Embryonic facial prominence (tissue), 1 donor: ENCODE measurements around the gene RBM44.
"Not testable (repeated sequence)": the region's sequence is repeated elsewhere in the genome, so short reads cannot be mapped to it uniquely, and the experiment has no call there.

ENCODE experiments used
- DNase-seq: peaks from one replicate; pipeline ENCODE4 v3.0.0-alpha.2; 2016; ENCODE audit errors: extremely low spot score

Gene RBM44, protein sequence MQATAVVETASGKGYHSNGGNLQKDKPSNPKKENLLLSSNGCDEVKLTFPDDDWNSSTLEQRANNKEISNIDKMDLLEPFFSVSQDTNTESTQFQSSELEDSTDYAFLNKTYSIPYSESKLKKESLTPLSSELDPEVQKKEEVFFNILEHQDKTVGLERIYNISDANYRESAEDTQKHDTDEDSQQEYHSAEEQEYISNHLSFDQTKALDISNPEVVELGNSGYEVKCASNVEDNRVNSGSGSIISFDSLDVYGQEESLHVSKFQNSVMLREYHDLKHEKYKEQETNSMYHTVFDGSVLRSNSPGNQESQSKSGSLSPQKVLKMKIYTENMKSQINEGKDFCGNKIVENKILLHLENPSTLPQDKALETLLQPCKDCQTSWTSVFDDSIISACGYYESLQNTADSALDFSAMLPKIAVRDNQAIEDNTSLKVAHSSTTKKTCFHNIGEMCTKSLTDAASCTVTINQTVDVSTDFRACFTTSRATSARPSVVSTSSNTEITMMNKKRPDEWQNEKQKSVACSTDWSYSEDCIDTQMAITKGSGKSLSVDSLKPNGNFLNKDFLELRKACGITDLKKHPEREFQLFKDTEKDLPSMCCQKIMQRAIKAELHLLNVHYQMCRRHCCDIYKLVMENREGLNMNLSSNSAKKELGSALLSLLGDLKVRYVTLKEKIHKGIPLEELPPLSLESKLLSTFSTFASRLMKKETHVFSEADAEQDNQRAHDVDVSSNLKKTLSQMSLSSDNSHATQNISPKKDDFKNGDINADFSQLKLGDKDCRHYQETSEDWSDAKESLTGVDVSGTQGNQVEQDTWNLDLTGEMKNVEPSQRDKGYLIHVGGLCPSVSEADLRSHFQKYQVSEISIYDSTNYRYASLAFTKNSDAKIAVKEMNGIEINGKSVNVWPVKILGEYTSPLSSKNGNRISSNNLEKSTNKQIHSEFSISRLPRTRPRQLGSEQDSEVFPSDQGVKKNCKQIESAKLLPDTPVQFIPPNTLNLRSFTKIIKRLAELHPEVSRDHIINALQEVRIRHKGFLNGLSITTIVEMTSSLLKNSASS

DNA sequence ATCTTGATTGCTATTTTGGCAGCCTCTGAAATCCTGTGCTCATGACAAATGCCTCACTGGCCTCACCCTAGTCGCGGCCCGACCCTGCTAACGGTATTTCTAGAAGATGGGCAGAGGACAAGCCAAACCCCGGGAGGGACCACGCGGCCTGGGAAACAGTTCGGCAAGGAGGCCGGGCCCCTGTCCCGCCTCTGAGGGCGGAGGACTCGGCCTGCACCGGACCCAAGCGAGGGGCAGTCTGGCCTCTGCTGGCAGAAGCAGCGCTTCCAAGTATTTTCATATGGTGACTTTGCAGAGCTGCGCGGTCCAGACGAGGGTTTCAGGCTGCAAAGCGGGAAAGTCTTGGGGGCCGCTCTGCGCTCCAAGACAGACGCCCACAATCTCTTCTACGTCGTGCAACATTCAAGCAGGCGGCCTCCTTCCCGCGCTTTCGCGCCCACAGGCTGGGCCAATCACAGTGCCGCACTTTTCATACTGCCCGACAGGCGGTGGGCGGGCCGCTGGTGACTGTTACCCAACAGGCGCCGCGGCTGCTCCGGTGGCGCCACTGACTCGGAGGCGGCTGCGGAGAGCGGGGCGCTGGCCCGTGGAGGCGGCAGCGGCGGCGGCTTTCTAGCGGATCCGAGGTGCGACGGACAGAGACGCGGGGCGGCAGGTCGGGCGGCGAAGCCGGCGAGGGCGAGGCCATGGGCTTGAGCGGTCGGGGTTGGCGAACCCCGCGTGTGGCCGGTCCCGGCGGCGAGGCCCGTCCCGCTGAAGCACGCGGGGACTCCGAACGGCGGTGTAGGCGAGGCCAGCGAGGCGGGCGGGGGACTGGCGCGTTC lies at the start of gene RBM44:
RBM44 (plus strand) TSS at position 544 of the 824 bp plus-strand sequence. CDS start 14,831 bp downstream, outside the sequence.
- DNase-seq = no peak

DNA sequence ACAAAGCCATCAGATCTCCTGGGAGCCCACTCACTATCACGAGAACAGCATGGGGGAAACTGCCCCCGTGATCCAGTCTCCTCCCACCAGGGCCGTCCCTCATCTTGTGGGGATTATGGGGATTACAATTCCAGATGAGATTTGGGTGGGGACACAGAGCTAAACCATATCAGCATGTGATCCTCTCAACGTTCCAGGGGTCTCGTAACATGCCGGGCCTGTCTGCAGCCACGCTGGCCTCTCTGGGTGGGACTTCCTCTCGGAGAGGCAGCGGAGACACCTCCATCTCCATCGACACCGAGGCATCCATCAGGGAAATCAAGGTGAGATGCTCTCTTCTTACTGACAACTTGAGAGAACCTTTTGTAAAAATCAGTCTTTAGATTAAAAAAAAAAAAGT lies 49.6 kb upstream of the RBM44 start:
- DNase-seq = no peak

DNA sequence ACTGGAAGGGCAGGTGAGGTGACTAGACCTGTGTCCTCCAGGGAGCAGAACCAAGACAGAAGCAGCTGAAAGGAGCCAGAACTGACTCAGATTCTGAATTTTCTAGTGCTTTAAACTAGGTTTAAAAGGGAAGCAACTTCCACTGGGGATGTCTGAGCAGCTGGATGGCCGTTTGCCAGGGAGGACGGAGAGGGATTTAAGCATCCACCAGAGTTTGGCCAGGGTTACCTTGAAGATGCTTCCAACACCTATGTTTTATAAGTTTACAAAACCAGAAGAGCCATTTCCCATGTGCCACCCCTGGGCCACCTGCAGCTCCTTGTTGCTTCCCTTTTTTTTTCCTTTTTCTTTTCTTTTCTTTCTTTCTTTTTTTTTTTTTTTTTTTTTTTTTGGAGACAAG lies 48.6 kb upstream of the RBM44 start:
- DNase-seq = no peak

DNA sequence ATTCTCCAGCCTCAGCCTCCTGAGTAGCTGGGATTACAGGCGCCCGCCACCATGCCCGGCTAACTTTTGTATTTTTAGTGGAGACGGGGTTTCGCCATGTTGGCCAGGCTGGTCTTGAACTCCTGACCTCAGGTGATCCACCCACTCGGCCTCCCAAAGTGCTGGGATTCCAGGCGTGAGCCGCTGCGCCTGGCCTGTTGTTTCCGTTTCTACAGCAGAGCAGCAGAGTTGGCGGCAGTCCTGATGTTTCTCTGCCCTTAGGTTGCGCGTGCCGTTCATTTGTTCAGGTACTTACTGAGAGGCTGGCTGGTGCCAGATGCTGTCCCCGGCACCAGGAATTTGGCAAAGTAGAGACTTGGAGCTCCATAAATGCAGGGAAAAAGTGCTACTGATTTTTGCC lies 48.1 kb upstream of the RBM44 start:
- not testable (repeated sequence) for DNase-seq

DNA sequence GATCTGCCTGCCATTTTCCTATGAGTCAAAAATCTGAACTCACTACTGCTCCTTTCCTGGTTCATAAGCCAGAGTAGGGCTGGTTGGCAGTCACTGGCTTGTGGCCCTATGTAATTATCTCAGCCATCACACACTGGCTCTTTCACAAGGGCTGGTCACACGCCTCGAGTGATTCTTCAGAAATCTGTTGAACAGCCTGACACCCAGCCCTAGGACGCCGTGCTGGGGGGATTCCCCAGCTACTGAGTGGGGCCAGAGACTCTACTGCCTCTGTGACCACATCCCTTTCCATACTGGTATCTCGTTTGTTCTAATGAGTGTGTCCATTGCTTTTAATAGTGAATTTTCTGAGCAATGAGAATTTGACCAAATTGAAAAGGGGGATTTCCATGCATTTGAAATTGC lies 45.8 kb upstream of the RBM44 start:
- no peak for DNase-seq

DNA sequence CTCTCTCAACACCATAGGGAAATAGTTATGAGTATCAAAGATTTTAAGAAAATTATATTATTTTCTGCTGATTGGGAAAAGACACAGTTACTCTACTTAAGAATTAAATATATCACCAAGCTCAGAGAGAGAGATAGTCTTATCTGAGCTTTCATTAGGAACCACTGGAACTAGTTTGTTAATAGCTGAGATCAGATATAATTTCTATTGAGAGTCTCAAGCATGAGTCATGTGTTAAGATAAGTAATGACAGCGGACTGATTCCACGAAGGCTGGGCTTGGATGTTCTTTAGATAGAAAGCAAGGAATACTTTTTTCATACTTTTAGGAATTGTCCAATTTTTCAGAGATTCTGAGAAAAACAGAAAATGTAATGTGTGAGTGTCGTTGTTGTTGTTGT lies 44.4 kb upstream of the RBM44 start:
- no peak for DNase-seq

DNA sequence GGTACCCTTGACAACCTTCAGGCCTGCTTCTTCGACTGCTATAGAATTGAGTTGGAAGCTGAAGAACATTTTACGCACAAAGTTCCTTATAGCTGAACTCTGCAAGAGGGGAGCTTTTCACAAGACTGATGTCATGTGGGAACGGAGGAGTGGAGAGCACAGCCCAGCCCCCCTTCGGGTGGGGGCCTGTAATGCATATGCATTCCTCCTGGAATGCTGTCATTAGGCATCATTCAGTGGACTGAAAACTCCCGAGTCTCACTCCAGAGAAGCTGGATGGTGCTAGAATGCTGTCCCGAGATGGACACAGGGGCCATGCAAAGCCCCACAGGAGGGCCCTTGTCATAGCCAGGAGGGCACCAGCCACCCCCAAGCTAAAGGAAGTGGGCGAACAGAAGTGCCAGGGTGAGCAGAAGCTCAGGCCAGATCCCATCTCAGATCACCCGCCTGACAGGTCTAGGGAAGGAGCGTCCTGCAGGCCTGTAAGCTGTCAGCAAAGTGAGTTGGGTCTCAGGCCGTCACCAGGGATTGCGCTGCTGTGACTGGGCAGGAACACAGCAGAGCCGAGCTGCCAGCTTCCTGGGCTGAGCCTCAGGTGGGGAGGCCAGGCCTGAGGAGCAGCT lies 43.8 kb upstream of the RBM44 start:
- DNase-seq = no peak

DNA sequence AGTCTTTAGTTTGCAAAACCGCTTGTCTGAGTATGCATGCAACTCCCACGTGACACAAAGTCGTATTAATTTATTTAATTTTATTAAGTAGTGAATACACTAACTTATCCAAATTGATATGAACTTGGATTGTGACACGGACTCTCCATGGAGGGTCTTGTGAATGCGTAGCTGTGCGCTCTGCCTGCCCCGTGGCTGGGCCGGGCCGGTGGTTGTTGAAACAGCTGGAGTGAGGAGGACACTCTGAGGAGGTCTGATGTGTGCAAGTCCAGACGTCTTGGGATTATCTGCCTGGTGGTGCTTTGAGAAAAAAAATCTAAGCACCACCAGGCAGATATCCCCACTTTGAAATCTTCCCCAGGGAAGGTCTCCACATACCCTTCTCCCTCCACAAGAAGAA lies 41.0 kb upstream of the RBM44 start:
- no peak for DNase-seq

DNA sequence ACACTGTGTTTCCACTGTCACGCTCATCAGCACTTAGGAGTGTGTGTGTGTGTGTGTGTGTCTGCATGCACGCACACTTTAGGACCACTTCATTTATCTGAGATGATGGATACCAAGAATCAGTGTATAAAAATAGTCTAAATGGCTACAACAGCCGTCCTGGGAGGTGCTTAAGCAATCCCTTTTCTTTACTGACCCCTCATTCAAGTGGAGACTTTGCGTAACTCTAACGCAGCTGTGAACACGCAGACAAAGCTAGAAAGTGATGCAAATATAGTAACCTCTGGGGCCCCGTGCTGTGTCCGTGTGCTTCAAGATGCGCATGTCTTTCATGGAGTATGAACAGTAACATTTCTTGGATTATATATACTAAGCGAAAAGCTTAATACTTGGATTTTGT lies 40.4 kb upstream of the RBM44 start:
- no peak for DNase-seq

DNA sequence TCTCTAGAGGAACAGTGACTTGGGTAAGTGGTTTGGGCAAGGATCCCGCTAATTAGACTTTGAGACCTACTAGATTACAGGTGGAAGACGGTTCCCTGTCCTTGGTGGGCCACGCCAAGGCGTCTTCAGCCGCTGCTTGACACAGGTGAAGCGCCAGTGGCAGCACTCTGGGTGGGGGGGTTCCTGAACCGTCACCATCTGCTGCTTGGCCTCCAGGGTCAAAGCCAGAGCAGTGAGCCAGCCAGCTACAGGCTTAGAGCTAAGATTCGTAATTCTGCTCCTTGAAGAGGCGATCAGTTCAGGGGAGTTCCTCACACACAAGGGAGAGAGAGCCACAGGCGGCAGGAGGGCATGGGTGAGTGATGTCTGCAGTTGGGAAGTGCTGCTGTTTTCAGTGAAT lies 39.4 kb upstream of the RBM44 start:
- no peak for DNase-seq

DNA sequence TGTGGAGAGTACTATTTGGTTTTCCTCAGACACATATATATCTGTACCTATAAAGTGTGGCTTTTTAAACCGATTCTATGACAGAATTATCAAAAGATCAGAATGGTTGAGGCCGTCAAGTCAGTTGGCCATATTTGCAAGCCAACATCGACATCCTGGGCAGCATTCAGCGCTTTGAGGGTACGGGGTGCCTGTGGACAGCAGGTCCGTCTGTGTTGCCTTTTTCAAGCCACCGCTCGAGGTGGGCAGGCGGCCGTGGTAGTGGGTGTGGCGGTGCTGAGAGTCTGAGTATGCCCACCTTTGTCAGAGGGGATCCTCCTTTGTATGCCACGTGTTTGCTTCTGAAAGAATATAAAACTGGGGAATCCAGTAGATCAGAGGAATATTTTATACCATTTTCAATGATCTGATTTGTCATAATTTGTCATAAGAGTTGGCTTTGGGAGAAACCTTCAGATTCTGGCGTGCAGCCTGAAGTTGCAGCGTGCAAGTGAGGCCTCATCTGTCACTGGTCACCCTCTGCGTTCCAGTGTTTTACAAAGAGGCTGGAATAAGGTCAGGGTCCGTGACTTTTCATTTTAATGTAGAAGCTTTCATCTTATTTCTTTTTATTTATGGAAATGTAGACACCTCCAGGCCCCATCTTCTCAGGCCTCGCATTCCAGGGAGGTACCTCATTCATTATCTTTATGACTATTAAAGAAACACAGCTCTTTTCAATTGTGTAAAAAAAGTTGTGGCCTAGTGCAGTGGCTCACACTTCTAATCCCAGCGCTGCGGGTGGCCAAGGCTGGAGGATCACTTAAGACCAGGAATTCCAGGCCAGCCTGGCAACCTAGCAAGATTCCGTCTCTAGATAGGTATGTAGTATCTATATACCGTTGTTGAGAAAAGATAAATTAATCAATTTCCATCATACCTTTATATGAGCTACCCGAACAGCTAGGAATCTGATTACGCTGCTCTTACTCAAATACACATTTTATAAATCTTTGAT lies 37.8 kb upstream of the RBM44 start:
- no peak for DNase-seq

DNA sequence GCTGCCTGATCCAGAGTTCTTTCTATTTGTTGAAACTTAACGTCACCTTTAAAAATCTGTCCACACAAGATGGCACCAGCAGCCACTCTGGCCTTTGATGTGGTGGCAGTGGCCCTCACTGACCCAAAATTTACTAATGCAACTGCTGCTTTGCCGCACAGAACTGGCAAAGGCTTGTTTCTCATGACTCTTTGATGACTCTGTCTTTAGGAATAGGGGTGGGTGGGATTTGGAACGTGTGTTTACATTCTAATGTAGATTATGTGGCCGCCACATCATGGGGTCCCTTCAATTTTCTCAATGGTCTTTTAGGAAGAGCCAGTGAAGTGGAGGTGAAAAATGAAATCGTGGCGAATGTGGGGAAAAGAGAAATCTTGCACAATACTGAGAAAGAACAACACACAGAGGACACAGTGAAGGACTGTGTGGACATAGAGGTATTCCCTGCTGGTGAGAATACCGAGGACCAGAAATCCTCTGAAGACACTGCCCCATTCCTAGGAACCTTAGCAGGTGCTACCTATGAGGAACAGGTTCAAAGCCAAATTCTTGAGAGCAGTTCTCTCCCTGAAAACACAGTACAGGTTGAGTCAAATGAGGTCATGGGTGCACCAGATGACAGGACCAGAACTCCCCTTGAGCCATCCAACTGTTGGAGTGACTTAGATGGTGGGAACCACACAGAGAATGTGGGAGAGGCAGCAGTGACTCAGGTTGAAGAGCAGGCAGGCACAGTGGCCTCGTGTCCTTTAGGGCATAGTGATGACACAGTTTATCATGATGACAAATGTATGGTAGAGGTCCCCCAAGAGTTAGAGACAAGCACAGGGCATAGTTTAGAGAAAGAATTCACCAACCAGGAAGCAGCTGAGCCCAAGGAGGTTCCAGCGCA lies 36.0 kb upstream of the RBM44 start:
- not testable (repeated sequence) for DNase-seq

DNA sequence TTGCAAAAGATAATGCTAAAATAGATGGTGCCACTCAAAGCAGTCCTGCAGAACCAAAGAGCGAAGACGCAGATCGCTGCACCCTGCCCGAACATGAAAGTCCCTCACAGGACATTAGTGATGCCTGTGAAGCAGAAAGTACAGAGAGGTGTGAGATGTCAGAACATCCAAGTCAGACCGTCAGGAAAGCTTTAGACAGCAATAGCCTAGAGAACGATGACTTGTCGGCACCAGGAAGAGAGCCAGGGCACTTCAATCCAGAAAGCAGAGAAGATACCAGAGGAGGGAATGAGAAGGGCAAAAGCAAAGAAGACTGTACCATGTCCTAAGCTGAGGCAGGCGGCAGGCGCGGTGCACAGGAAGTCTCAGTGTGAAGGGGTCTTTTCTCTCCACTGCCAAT lies 34.8 kb upstream of the RBM44 start:
- DNase-seq = no peak

DNA sequence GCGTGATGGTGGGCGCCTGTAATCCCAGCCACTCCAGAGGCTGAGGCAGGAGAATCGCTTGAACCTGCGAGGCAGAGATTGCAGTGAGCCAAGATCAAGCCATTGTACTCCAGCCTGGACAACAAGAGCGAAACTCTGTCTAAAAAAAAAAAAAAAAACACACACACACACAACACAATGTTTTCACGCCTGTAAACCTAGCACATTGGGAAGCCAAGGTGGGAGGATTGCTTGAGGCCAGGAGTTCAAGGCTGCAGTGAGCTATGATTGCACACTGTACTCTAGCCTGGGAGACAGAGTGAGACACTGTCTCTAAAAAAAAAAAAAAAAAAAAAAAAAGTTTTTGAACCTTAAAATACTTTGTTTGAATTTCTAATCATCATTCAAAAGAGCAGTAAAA lies 33.5 kb upstream of the RBM44 start:
- not testable (repeated sequence) for DNase-seq

DNA sequence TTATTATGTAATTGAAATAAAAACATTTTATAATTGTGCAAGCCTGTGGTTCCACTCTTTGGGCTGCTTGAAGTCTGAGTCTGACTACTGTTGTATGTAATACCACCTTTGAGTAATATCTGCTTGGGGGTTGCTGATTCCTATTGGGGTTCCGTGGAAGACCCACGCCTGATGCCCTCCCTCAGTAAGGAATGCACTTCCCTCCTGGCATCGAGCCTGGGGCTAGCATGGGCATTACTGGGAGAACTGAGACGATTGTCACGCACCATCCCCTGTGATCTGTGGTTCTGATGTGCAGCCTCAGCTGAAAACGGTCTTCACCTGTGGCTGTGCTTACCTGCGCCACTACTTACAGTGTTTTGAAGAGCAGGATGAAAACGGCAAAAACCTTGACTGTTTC lies 32.7 kb upstream of the RBM44 start:
- no peak for DNase-seq

DNA sequence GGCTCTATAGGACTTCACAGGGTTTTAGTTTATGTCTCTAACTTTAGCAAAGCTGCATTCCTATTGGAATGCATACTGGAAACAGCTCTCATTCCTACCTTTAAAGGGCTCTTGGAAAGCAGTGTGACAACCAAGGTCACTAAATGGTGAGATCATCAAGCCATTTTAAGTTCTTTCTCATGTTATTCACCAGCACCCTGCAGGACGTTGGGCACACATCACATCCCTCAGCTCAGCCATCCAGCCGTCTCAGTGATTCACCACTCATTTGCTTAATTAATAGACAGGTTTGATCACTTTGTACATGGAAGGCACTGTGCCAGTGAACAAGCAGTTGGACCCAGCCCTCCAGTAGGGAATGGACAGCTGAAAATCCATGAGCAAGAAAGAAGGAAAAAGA lies 32.2 kb upstream of the RBM44 start:
- DNase-seq = no peak

DNA sequence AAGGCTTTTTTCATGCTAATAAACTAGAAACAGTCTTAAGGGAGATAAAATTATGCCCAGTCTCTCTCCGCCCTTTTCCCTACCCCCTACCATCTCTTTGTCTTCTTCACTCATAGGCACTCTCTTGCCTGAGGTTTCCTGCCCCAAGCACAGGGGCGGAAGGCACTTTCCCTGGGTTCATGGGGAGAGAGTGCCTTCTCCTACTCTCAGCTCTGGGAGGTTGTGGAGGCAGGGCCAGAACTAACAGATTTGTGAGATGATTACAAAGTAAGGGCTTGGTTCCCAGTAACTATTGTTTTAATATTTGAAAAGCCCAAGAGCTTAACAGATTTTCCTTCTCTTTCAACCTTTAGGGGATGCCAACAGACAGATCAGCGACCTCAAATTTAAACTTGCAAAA lies 26.1 kb upstream of the RBM44 start:
- no peak for DNase-seq

DNA sequence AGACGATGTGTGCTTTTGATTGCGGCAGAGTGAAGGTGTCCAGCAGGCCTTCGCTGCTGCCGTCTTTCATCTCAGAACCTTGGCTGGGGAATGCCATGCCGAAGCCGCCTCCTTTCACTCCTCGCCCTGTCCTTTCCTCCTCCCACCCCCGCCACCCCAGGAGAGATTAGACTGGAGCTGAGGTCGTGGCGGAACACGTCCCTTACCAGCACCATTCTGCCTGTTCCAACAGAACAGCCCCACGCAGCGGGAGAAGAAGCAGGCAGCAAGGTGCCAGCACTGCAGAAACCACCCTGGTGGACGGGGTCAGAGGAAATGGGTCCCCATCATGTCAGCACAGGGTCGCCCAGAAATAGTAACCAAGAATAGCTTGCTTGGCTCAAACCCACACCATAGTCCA lies 24.8 kb upstream of the RBM44 start:
- DNase-seq = no peak
